Liver (tissue), 2 donors: ENCODE data around the gene TCP1.

Source experiments
- FOXA1 ChIP-seq: IDR thresholded peaks from 2 replicates; pipeline ENCODE4 v1.6.1; 2016; ENCODE audit warnings: antibody characterized with exemption
- TF ChIP-seq, protein P1 (sequence below): fragments of 150-350 bp; IDR thresholded peaks from 2 replicates; pipeline ENCODE4 v1.5.1; 2017; ENCODE audit warnings: improper control_type of control experiment, low read depth, low read length; ENCODE audit not compliant: missing input control
- TF ChIP-seq, protein P2 (sequence below): IDR thresholded peaks from 2 replicates; pipeline ENCODE4 v1.6.1; 2016; ENCODE audit warnings: antibody characterized with exemption
- donor health status: healthy.

DNA sequence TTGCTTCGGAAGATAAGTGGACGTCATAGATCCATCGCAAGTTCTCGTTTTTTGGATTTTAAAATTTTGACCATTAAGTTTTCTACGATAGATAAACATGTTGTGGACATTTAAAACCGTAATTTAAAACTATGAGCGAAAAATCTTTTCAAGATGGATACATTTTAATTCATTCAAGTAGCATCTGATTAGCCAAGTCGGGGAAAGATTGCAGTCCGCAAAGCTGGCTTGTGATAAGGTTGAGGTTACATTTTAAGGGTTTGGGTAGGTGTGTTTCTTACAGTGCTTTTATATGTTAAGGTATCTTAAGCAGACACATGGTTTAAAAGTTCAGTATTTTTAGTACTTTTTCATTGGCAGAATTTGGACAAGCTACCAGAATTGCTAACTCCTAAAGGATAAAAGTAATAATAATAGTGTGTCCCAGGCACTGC, 60.9 kb downstream of the TCP1 start:
- TF ChIP-seq FOXA1, result no peak
- TF ChIP-seq, protein P1, sequence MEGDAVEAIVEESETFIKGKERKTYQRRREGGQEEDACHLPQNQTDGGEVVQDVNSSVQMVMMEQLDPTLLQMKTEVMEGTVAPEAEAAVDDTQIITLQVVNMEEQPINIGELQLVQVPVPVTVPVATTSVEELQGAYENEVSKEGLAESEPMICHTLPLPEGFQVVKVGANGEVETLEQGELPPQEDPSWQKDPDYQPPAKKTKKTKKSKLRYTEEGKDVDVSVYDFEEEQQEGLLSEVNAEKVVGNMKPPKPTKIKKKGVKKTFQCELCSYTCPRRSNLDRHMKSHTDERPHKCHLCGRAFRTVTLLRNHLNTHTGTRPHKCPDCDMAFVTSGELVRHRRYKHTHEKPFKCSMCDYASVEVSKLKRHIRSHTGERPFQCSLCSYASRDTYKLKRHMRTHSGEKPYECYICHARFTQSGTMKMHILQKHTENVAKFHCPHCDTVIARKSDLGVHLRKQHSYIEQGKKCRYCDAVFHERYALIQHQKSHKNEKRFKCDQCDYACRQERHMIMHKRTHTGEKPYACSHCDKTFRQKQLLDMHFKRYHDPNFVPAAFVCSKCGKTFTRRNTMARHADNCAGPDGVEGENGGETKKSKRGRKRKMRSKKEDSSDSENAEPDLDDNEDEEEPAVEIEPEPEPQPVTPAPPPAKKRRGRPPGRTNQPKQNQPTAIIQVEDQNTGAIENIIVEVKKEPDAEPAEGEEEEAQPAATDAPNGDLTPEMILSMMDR, result no peak
- TF ChIP-seq, protein P2, sequence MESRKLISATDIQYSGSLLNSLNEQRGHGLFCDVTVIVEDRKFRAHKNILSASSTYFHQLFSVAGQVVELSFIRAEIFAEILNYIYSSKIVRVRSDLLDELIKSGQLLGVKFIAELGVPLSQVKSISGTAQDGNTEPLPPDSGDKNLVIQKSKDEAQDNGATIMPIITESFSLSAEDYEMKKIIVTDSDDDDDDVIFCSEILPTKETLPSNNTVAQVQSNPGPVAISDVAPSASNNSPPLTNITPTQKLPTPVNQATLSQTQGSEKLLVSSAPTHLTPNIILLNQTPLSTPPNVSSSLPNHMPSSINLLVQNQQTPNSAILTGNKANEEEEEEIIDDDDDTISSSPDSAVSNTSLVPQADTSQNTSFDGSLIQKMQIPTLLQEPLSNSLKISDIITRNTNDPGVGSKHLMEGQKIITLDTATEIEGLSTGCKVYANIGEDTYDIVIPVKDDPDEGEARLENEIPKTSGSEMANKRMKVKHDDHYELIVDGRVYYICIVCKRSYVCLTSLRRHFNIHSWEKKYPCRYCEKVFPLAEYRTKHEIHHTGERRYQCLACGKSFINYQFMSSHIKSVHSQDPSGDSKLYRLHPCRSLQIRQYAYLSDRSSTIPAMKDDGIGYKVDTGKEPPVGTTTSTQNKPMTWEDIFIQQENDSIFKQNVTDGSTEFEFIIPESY, result no peak
